ENCODE results near the gene BBS12.

The BBS12 gene

DNA sequence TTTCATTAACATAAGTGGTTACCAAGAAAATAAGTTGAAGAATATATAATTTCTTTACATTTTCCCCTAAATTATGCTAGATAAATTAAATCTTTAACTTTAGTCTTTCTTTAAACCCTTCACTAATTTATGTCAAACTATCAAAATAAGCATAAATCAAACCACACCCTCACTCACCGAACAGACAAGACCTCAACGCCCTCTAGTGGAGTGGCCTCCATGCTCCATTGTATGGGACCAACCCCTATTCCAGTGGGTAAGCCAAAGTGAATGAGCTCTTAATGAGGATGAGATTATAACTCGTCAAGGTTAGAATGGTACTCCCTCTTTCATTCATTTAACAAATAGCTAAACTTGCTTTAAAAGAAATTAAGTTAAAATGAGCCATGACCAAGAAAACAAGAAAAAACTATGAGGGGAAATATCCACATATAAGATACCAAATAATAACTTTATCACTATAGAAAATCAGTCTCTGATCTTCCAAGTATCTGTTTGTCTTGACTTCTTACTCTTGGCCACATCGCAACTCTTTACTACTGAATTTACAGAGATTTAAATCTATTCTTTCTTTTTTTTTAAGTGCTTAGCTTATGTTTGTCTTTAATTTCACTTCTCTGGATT is 15.6 kb upstream of the BBS12 start:
- DNase-seq, result peak; percentile 33

DNA sequence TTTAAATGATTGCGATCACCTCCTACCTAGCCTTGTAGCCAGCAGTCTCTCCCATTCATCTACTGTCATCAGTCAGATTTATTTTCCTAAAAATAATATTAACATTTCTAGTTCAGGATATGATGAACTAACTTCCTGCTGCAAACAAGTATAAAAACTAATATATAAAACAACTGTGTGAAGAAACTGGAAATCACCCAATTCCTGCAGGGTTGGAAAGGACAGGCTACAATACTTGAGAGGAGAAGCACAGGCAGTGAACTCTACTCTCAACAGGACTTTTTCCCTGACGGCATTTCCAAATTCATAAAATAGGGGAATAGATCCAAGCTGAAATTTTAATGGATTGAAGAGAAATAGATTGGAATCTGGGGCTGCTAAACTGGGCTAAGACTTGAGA is 14.2 kb upstream of the BBS12 start:
- no peak for DNase-seq

DNA sequence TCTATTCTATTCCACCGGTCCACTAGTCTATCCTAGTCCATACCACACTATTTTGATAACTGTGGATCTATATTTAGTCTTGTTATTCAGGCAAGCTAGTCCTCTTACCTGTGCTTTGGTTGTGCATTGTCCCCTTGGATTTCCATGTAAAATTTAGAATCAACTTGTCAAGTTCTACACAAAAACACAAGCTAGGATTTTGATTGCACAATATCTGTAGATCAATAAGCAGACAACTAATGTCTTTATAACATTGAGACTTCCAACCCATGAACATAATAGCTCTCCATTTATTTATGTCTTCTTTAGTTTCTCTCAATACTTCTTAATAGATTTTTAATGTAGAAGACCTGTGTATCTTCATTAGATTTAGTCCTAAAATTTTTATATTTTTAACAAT is 10.2 kb upstream of the BBS12 start:
- DNase-seq, result no peak

DNA sequence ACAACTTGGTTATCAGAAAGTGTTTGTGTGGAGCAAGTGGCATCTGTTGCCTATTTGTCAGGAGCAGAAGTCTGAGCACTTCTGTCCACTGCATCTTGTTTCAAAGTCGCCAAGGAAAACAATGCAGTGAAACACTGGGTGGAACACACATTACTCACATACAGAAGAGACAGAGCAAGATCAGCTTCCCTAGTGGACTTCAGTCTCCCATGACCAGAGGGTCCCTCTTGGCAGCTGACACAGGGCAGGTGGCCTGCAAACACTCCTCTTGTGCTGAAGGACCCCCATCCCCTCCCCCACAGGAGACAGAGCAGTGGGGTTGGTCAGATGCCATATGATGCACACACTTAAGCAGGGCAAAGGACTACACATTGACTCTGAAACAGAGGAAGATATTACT is 3.6 kb upstream of the BBS12 start:
- DNase-seq, result no peak

DNA sequence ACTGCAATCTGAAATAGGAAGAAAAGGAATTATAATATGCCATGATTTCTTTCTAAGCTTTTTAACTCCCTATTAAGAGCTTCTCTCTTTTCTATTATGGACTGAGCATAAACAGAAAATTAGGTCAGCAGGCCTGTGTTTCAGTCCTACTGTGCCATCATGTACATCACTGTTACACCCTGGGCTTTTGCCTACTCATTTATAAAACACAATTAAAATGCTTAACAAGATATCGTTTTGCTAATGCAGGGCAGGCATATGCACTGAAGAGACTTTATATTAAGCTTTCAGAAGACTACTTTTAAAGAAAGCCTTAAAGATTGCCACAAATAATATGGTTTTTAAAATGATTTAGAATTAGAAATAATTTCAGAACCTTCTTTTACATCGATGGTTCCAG is 828 bp upstream of the BBS12 start:
- no peak for DNase-seq

DNA sequence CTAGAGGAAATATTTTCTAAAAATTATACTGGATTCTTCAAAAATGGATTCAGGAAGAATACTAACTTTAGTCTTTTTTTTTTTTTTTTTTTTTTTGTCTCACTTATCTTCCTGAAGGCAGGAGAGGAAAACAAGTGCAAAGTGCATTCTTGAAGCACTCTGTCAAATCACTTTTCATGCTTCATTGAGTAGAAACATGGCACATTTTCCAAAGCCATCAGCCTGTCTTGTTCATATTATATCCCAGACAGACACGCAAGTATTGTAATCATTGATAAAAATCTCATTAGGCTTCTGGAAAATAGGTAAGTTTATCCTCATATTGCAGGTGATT is 1.2 kb downstream of the BBS12 start:
- no peak for DNase-seq

DNA sequence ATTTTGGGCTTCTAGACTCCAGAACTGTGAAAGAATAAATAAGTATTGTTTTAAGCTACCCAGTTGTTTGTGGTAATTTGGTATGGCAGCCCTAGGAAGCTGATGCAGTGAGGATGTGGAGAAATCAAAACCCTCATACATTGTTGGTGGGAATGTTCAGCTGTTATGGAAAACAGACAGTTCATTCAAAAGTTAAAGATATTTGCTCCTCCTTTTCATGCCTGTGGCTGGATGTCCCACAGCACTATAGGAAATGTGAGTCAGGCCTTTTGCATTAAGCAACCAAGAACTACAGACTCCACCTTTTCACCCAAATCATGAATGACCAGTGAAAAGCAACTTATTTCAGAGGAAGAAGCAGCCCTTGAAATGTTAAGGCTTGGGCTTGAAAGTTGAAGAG is 6.7 kb downstream of the BBS12 start:
- no peak for DNase-seq

DNA sequence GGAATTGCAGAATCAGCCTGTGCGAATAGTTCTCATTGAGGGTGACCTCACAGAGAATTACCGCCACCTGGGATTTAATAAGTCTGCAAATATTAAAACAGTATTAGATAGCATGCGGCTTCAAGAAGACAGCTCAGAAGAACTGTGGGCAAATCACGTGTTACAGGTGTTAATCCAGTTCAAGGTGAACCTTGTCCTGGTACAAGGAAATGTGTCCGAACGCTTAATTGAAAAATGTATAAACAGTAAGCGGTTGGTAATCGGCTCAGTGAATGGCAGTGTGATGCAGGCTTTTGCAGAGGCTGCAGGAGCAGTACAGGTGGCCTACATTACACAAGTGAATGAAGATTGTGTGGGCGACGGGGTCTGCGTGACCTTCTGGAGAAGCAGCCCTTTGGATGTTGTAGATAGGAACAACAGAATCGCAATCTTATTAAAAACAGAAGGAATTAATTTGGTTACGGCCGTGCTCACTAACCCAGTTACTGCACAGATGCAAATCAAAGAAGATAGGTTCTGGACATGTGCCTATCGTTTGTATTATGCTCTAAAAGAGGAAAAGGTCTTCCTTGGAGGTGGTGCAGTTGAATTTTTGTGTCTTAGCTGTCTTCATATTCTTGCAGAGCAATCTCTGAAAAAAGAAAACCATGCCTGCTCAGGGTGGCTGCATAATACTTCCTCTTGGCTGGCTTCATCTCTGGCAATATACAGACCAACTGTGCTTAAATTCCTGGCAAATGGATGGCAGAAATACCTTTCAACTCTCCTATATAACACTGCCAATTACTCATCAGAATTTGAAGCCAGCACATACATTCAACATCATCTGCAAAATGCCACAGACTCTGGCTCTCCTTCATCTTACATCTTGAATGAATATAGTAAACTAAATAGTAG is 10.7 kb downstream of the BBS12 start:
- no peak for DNase-seq

DNA sequence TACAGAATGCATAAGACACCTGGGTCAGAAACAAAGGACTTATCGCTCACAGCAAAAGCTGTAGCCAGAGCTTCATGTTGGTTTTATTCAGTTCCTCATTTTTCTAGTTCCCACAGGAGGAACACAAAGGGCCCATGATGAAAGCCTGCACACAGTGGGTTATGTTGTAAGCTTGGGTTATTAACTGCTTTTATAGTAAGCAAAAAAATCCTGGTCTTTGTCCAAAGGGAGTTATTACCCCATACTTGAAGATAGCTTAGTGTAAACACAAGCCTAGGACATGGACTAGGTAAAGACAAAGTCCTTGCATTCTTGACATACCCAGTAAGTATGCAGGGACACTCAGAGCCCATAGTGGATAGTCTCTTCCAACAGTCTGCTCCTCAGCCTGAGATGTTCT is 11.7 kb downstream of the BBS12 start:
- no peak for DNase-seq

DNA sequence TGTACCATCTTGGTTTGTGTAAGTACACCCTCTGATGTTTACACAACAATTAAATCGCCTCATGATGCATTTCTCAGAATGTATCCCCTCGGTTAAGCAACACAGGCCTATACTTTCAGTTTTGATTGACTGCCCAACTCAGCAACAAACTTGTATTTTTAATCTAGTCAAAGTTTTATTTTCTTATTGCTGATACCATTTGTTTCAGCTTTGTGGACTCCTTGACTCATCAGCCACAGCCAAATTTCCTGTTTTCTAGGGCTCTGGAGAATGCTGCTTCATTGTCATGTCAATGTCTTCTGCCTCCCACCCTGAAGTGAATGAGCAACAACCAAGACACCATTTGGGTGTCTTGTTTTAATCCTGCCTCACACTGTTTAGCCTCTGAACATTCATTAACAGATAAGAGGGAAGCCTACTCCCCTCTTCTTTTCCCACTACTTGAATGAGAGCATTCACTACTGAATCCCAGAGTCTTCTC is 14.0 kb downstream of the BBS12 start:
- no peak for DNase-seq

DNA sequence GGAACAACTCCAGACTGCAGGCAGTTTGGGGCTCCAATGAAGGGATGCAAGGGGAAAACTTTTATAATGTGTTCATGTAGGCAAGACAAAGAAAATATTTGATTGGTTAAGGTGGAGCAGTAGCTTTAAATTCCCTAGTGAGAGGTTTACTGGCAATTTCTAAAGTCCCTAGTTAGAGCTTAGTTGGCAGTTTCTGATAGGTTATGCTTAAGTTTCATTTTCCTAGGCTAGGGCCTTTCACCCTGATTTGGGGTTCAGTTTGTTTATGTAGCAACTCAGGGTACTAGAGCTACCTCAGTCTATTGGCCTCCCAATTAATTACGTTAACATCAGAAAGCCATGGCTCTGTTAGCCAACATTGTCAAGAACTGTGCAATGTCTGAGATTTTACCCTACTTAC is 14.6 kb downstream of the BBS12 start:
- no peak for DNase-seq

DNA sequence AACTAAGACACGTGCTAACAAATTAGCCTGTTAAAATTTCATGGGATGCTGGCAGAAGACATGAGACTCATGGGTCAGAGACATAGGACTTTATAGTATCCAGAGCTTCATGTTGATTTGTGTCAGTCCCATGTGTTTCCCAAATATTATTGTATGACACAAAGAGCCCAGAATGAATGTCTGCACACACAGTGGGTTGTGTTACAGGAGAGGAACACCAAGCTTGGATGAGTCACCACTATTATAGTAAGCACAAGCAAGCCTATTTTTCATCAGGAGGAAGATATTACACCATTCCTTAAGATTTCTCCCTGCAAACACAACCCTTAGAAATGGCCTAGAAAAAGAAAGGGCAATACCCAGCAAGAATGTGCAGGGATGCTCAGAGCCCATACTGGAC is 15.4 kb downstream of the BBS12 start:
- no peak for DNase-seq

DNA sequence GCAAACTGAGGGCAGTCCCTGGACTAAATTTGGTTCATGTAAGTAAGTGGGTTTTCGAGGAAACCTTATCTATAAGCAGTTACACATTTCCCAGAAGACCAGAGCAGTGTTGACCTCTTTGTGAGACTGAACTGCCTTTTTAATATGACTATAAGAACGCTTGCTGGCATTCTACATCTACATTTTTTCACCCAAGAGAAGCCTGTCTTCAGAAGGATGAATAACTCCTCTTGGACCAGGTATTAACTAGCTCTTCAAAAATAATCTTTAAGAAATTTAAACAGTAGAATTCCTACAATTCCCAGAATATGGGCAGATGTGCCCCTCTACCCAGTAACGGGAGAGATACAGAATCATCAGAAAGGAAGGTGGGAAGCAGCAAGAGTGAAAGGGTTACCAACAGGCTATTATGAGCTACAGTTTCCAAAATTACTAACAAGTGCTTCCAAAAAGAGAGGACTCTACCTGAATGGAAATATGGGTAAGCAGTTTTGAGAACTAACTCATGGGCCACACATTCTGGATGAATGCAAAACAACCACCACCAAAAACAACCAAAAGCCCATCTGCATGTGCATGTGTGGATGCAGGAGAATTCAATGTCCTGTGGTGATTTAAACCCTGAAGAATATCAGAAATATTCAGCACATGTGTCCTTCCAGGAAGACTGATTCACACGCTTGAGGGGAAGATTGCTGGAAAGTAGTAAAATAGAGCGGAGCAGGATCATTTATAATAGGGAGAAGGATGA is 17.4 kb downstream of the BBS12 start:
- no peak for DNase-seq

DNA sequence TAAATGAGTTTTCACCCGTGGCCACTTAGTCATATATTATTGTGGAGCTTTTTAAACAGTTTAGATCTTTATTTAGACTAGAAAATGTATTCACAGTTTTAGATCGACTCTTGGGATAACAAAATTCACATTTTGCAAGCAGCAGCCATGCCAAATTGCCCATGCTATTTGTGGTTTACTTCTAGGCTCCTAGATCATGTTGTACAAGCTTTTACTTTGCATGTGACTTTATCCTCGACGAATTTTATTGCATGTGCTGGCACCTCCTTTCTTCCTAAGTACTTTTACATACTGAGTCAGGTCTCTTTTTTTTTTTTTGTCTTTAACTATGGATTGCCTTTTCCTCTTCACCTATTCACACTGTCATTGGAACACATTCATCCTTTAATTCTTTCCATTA is 23.2 kb downstream of the BBS12 start:
- no peak for DNase-seq

DNA sequence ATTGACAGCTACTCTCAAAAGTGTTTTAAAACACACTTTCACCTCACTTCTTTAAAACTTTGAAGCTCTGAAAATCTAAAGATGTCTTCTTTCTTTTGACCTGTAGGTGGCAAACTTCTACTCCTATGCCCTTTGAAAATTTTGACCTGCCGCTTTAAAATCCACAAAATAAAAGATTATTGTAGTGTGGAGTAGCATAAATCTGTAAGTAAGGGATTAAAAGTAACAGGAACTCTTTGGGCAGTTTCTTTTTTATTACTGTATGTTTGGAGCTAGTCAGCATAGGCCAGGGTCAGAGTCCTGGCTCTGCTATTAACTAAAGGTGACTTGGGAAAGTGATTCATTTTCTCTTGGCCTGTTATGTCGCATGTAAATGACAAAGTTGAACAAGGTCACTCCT is 25.5 kb downstream of the BBS12 start:
- no peak for DNase-seq

DNA sequence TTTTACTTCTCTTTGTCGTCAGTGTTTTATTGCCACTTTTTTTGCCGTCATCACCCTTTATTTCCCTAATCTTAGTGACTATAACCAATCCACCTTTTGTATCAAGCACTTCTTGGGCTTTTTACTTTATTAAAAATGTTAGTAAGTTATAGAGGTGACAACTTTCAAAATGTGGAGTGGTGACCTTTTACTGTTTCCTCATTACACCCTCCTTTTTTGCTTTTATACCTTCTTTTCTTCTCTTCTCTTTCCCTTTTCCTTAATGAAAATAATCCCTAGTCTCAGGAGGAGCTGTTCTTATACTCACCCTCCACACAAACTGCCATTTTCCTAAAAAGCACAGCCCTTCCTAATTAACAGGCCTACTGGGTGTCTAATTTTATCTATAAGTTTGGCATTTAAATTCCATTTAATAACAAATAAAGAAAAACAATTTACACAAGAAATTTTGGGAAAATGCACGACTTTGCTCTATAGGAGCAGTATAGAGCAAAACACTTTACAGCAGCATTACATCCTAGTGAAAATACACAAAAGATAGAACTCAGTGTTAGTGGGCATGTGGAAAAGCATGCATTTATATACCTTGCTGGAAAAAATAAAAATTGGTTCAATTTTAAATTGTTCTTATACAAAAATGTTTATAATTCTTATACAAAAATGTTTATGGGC is 27.3 kb downstream of the BBS12 start:
- no peak for DNase-seq

DNA sequence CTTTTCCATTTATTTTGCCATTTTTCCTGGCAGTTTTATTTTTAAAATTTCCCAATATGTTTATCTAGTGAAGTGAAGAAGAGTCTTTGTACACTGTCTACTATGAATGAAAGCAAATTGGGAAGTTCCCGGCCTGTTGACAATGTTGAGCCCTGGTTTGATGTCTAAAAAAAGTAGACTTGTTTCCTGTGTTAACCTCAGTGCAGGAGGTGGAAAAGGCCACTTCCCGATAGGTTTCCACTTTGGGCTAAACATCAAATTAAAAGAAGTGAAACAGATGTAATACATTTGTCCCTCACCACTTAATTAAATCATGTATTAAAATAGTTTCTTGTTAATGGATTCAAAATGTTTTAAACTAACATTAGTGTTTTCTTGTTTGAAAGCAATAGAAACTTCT is 30.0 kb downstream of the BBS12 start:
- no peak for DNase-seq

DNA sequence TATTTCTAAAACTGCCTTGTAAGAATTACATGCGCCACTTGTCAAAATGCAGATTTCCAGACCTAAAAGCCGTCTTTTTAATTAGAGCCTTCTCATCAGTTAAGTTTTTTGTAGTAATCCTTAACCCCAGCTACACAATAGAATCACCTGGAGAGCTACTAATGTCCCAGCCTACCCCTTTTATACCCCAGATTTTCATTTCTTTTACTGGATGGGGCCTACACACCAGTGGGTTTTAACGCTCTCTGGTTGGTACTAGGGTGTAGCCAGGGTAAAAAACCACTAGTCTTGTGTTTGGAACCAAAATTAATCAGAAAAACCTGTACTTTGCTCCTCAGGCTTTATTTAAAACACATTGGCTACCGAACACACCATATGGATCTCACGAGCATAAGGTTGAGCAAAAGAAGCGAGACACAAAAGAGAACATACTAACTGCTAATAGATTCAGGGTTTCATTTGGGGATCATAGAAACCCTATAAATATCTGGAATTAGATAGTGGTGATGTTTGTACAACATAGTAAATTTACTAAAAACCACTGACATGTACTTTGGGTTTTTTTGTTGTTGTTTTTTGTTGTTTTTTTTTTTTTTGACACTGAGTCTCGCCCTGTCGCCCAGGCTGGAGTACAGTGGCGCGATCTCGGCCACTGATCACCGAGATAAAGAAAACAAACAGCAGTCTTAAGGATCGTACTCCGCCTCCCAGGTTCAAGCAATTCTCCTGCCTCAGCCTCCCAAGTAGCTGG is 30.6 kb downstream of the BBS12 start:
- DNase-seq, result no peak

DNA sequence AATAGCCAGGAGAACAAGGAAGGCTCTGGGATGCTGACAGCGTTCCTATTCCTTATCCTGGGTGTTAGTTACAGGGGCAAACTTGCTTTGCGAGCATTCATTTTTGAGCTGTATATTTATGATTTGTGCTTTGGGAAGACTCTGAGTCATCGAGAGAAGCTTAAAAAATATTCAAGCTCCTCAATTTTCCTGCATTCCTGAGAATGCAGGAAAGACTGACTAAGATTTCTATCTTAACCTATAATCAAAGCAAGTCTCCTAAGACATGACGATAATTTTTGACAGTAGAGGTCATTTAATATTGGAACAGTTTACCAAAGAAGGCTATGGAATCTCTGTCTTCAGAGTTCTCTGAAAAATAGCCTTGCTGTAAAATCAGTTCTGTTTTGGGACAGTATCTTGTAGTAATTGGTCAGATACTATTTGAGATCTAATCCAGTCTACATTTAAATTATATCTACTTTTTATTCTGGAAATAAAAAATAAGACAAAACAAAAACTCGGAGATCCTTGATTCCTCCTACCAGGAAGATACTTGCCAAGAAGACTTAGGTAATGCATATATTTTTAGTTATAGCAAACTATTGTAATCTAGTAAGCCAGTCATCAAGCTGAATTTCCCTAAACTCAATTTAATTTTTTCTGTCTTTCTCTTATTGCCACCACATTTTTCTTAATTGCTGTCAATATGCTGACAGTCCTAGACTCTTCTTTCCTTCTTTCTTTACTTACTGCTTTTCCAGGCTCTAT is 31.7 kb downstream of the BBS12 start:
- DNase-seq, result no peak

DNA sequence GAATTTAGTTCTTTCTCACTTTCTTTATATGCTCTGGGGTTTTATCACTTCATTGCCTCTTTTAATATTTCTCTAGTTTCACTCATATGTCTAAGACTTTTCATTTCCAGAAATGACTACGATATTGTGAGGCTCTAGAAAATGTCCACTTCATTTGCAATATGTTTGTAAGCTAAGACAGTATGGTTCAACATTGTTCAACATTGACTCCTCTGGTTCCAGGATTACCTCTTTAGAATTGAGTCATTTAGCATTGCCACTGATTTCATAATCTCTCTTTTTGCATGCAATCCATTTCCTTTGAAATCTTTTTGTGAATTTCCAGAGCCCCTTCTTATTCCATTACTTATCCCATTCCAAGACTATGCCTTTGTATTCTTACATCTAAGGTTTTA is 32.3 kb downstream of the BBS12 start:
- no peak for DNase-seq

DNA sequence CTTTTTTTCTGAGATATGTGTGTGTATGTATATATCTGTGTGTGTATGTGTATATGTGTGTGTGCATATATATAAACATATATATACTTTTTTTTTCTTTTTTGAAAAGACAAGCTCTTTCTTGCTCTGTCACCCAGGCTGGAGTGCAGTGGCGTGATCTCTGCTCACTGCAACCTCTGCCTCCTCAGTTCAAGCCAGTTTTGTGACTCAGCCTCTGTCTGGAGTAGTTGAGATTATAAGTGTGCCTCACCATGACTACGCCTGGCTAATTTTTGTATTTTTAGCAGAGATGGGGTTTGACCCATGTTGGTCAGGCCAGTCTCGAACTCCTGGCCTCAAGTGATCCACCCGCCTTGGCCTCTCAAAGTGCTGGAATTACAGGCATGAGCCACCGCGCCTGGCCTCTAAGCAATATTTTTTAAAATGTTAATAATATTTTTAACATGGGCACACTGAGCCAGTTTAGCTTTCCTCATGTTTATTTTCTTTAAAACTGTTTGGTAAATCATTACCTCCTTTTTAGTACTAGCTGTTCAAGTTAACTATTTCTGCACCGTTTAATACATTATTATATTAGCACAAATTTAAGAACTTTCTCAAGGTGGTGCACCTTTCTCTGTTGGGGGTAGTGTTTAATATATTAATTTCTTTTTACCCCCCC is 33.3 kb downstream of the BBS12 start:
- DNase-seq, result no peak

All from NCI-H1092 (cell line).